GM12878 (cell line): Measurements from ENCODE around the gene TNK2. TPM values are rescaled to one million over a fixed set of nuclear protein-coding genes. Genes with fewer than 3 reads are reported as not detected.

Experiments used
- ATAC-seq: fragments of 200-7000 bp; cut with Tn5 transposase; 3 replicates; pipeline ENCODE4 v1.9.1; 2020; ENCODE audit warnings: mild to moderate bottlenecking, moderate library complexity
- BruUV-seq: library from RNA; stranded (reverse); fragments of 400-500 nt; replicated peaks from 2 replicates; lab custom pipeline; 2021; lab: Mats Ljungman, UMichigan
- CTCF ChIA-PET: fragments of 300-600 bp; sonication (Branson Sonifier 250); formaldehyde crosslinking; extraction: SDS; loops from one replicate; lab custom pipeline; 2021; ENCODE audit warnings: inconsistent platforms; lab: Yijun Ruan, JAX
- POLR2A ChIA-PET: fragments of 350-600 bp; formaldehyde crosslinking; extraction: SDS; loops from one replicate; lab custom pipeline; 2021; ENCODE audit warnings: inconsistent platforms; lab: Charles Lee
- RAD21 ChIA-PET: fragments of 300-600 bp; sonication (Branson Sonifier 250); formaldehyde crosslinking; loops from one replicate; lab custom pipeline; 2023; ENCODE audit warnings: antibody characterized with exemption; ENCODE audit not compliant: unreplicated experiment; lab: Charles Lee
- SMC1A ChIA-PET: fragments of 300-600 bp; sonication (Branson Sonifier 250); formaldehyde crosslinking; loops from one replicate; lab custom pipeline; 2023; ENCODE audit not compliant: unreplicated experiment, uncharacterized antibody; lab: Charles Lee
- DNase-seq: peaks from one replicate; pipeline ENCODE4 v3.0.0-alpha.2; 2011; ENCODE audit warnings: low read depth, low spot score
- FAIRE-seq: peaks from 3 replicates; lab custom pipeline; 2011; peaks lifted over from hg19 to GRCh38; lab: Jason Lieb, UNC
- H2AFZ ChIP-seq: 2 replicates; pipeline ENCODE4 v1.6.0; 2011; ENCODE audit warnings: low read depth, low read length, control low read depth; ENCODE audit not compliant: control insufficient read depth
- H3K27ac ChIP-seq: 2 replicates; pipeline ENCODE4 v1.5.1; 2011; ENCODE audit warnings: control low read depth; ENCODE audit not compliant: control insufficient read depth, insufficient read depth
- H3K27me3 ChIP-seq, 2 experiments: replicated peaks in 1 of 2; 2 replicates each; pipeline versions ENCODE4 v1.6.0 to v1.6.1; 2011; ENCODE audit warnings: low read length in 1 of 2; ENCODE audit not compliant: control insufficient read depth in 2 of 2, insufficient read depth in 2 of 2
- H3K36me3 ChIP-seq, 2 experiments: 2 replicates each; pipeline ENCODE4 v1.5.1; 2011; ENCODE audit warnings: low read length in 1 of 2; ENCODE audit not compliant: control insufficient read depth in 2 of 2, insufficient read depth in 2 of 2
- H3K4me1 ChIP-seq: 2 replicates; pipeline ENCODE4 v1.6.1; 2011; ENCODE audit warnings: mild to moderate bottlenecking, low read length, moderate library complexity, mixed read lengths; ENCODE audit not compliant: control insufficient read depth, insufficient read depth
- H3K4me2 ChIP-seq: 2 replicates; pipeline ENCODE4 v1.6.0; 2011; ENCODE audit warnings: control low read depth; ENCODE audit not compliant: control insufficient read depth, insufficient read depth
- H3K4me3 ChIP-seq: fragments of 200-600 bp; sonication (generic); 2 replicates; pipeline ENCODE4 v1.5.1; 2016
- H3K79me2 ChIP-seq: 2 replicates; pipeline ENCODE4 v1.6.0; 2011; ENCODE audit warnings: low read length; ENCODE audit not compliant: control insufficient read depth, insufficient read depth
- H3K9ac ChIP-seq: 2 replicates; pipeline ENCODE4 v1.8.0; 2011; ENCODE audit warnings: low read length, control low read depth, mixed read lengths; ENCODE audit not compliant: control insufficient read depth, insufficient read depth
- H3K9me3 ChIP-seq: replicated peaks from 3 replicates; pipeline ENCODE4 v1.5.1; 2011; ENCODE audit warnings: mild to moderate bottlenecking, low read length; ENCODE audit not compliant: control insufficient read depth, insufficient read depth
- H4K20me1 ChIP-seq: 2 replicates; pipeline ENCODE4 v1.6.0; 2011; ENCODE audit not compliant: control insufficient read depth, insufficient read depth
- ASH2L ChIP-seq: fragments of 300-600, 200-600 bp; sonication (generic); IDR thresholded peaks from 2 replicates; pipeline ENCODE4 v1.6.1; 2017; ENCODE audit warnings: low read depth, mild to moderate bottlenecking, borderline replicate concordance
- BCLAF1 ChIP-seq: fragments of 450-650 bp; IDR thresholded peaks from 2 replicates; pipeline ENCODE4 v1.6.1; 2017; ENCODE audit warnings: antibody characterized with exemption, mild to moderate bottlenecking, moderate library complexity
- CBFB ChIP-seq: IDR thresholded peaks from 2 replicates; pipeline ENCODE4 v1.6.1; 2016; ENCODE audit warnings: antibody characterized with exemption, low read depth
- CREB1 ChIP-seq: IDR thresholded peaks from 2 replicates; pipeline ENCODE4 v1.6.1; 2012; ENCODE audit warnings: low read depth, mild to moderate bottlenecking, inconsistent platforms
- ESRRA ChIP-seq: IDR thresholded peaks from 2 replicates; pipeline ENCODE4 v1.6.1; 2012; ENCODE audit warnings: mild to moderate bottlenecking, low read length, improper control_type of control experiment
- IRF3 ChIP-seq: fragments of 450-650 bp; IDR thresholded peaks from 2 replicates; pipeline ENCODE4 v1.6.1; 2014; ENCODE audit warnings: mild to moderate bottlenecking
- MEF2B ChIP-seq: fragments of 450-650 bp; IDR thresholded peaks from 2 replicates; pipeline ENCODE4 v1.6.1; 2018; ENCODE audit warnings: mild to moderate bottlenecking, moderate library complexity; ENCODE audit not compliant: partially characterized antibody, poor library complexity, severe bottlenecking
- NFIC ChIP-seq: IDR thresholded peaks from 2 replicates; pipeline ENCODE4 v1.6.1; 2012; ENCODE audit warnings: low read depth, mild to moderate bottlenecking, inconsistent platforms, low read length, moderate library complexity
- POU2F2 ChIP-seq: IDR thresholded peaks from 3 replicates; pipeline ENCODE4 v1.6.1; 2011; ENCODE audit warnings: low read depth, mild to moderate bottlenecking, low read length, borderline replicate concordance
- RB1 ChIP-seq: fragments of 450-650 bp; formaldehyde crosslinking; IDR thresholded peaks from 2 replicates; pipeline ENCODE4 v1.6.1; 2017; ENCODE audit warnings: mild to moderate bottlenecking, borderline replicate concordance
- REST ChIP-seq: IDR thresholded peaks from 2 replicates; pipeline ENCODE4 v1.6.1; 2012; ENCODE audit warnings: mild to moderate bottlenecking, low read depth, low read length
- WRNIP1 ChIP-seq: IDR thresholded peaks from 2 replicates; pipeline ENCODE4 v1.6.1; 2011; ENCODE audit warnings: low read depth, low read length, improper control_type of control experiment, borderline replicate concordance
- WGBS: methylation state at CpG from one replicate; pipeline ENCODE4 v1.1.6; 2016; ENCODE audit warnings: low lambda C conversion rate; ENCODE audit not compliant: insufficient replicate concordance, insufficient coverage; ENCODE audit errors: missing lambda C conversion rate; 5-methylcytosine and 5-hydroxymethylcytosine counted together
- in situ Hi-C: fragments of 300-500 bp; cut with MboI; formaldehyde crosslinking; loops from 9 replicates; pipeline ENCODE4 v1.14.3; 2018; ENCODE audit warnings: mixed read lengths
- intact Hi-C: fragments of 100-400 bp; cut with micrococcal nuclease; formaldehyde crosslinking; loops from one replicate; pipeline ENCODE4 v1.14.2; 2022; ENCODE audit not compliant: unreplicated experiment
- polyA plus RNA-seq, 11 experiments: library from polyadenylated mRNA; depleted of rRNA in 4 of 11; unstranded in 6 of 11; stranded (reverse) in 5 of 11; fragments of >200 nt; fragmentation: Nextera tagmentation in 4 of 11; fragmentation: Illumina TruSeq in 1 of 11; extraction: Ambion mirVana in 4 of 11; extraction: Trizol in 1 of 11; gene quantifications; 1 replicate in 1 of 11; 2 replicates in 10 of 11; pipeline versions ENCODE4 v1.2.1 to v1.2.3, GENCODE V29; 2011 to 2016; ENCODE audit warnings: inconsistent platforms in 2 of 11, missing spikeins in 2 of 11, low read depth in 1 of 11
- total RNA-seq, 4 experiments: library from RNA; depleted of rRNA in 3 of 4; stranded (reverse); fragments of >200 nt in 3 of 4; fragmentation: Illumina TruSeq in 1 of 4; extraction: Trizol in 1 of 4; gene quantifications; 2 replicates each; pipeline versions ENCODE4 v1.2.1 to v1.2.3, GENCODE V29; 2013 to 2021
- TF ChIP-seq, protein P1 (sequence below): fragments of 450-650 bp; IDR thresholded peaks from 2 replicates; pipeline ENCODE4 v1.6.1; 2016; ENCODE audit warnings: mild to moderate bottlenecking, moderate library complexity, borderline replicate concordance

The TNK2 gene
- total and polyA plus RNA-seq, 10 of the 15 experiments (the other 5 are each of a cell fraction or from before 2014, with no cell fraction given) = 0.13 to 47.8 (median 10.8) TPM

DNA sequence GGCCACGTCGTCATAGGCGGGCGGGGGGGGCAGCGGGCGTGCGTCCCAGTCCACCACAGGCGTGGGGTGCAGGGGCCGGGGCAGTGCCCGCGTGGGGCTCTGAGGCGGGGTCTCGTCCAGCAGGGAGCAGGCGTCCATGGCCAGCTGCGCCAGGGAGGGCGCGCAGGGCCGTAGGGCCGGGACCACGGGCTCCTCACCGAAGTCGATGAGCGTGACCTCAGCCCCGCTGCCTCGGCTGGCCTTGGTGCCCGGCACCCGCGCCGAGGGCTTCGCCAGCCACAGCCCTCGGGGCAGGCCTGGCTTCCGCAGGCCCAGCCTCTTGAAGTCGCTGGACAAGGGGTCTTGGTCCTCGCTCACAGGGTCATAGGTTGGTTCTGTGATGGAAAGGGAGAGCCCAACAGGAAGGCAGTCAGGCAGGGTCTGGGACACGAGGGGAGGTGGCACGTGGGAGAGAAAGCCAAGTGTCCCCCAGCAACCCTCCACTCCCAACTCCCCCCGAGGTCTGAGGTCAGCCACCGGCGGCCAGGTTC is 40.0 kb downstream of the TNK2 start:
- Histone ChIP-seq H3K4me3 (no peak overlapping the region), H3K27ac (no peak overlapping the region), H3K79me2 (no peaks in the 10 kb centered on the region), H3K9ac (no peak overlapping the region), H4K20me1 (no peaks in the 10 kb centered on the region), H3K4me2 (no peak overlapping the region), H2AFZ (no peak overlapping the region), H3K9me3 (no peaks in the 10 kb centered on the region), H3K36me3 (peaks cover 0 to 17% of the 10 kb centered on the region in 2 experiments; a peak in 3 of 4 replicates), H3K4me1 (no peaks in the 10 kb centered on the region), H3K27me3 (no peaks in the 10 kb centered on the region)
- ChIA-PET POLR2A (no interaction called here), SMC1A (no interaction called here), CTCF (no interaction called here), RAD21 (no interaction called here)
- intact Hi-C loops (no loop called here), in situ Hi-C loops (no loop called here)
- no peak for ATAC-seq
- no peak for FAIRE-seq
- BruUV-seq = no TSS peak
- DNase-seq = no peak
- WGBS = 89% methylated on average over 21 of the region's 39 CpGs
- no peak for TF ChIP-seq MEF2B
- no peak for TF ChIP-seq NFIC
- TF ChIP-seq IRF3 = no peak
- TF ChIP-seq, protein P1, sequence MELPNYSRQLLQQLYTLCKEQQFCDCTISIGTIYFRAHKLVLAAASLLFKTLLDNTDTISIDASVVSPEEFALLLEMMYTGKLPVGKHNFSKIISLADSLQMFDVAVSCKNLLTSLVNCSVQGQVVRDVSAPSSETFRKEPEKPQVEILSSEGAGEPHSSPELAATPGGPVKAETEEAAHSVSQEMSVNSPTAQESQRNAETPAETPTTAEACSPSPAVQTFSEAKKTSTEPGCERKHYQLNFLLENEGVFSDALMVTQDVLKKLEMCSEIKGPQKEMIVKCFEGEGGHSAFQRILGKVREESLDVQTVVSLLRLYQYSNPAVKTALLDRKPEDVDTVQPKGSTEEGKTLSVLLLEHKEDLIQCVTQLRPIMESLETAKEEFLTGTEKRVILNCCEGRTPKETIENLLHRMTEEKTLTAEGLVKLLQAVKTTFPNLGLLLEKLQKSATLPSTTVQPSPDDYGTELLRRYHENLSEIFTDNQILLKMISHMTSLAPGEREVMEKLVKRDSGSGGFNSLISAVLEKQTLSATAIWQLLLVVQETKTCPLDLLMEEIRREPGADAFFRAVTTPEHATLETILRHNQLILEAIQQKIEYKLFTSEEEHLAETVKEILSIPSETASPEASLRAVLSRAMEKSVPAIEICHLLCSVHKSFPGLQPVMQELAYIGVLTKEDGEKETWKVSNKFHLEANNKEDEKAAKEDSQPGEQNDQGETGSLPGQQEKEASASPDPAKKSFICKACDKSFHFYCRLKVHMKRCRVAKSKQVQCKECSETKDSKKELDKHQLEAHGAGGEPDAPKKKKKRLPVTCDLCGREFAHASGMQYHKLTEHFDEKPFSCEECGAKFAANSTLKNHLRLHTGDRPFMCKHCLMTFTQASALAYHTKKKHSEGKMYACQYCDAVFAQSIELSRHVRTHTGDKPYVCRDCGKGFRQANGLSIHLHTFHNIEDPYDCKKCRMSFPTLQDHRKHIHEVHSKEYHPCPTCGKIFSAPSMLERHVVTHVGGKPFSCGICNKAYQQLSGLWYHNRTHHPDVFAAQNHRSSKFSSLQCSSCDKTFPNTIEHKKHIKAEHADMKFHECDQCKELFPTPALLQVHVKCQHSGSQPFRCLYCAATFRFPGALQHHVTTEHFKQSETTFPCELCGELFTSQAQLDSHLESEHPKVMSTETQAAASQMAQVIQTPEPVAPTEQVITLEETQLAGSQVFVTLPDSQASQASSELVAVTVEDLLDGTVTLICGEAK = no peak
- no peak for TF ChIP-seq ESRRA
- TF ChIP-seq RB1 = no peak
- TF ChIP-seq REST = no peak
- no peak for TF ChIP-seq CREB1
- no peak for TF ChIP-seq CBFB
- no peak for TF ChIP-seq ASH2L
- TF ChIP-seq WRNIP1 = no peak
- no peak for TF ChIP-seq POU2F2
- no peak for TF ChIP-seq BCLAF1
